Right atrium auricular region (tissue), 2 donors: ENCODE data around the gene RHEB. TPM values are rescaled to one million over a fixed set of nuclear protein-coding genes. Genes with fewer than 3 reads are reported as not detected.

Experiments
- DNase-seq: peaks from one replicate; pipeline ENCODE4 v3.0.0-alpha.2; 2019; ENCODE audit warnings: low spot score
- H3K27ac ChIP-seq, 2 donors: fragments of 200-600 bp; sonication (generic); 1 replicate in 1 of 2; 2 replicates in 1 of 2; pipeline ENCODE4 v1.5.1; 2016 to 2019
- H3K27me3 ChIP-seq, 2 donors: fragments of 200-600 bp; sonication (generic); one replicate each; pipeline versions ENCODE4 v1.5.1 to v1.6.0; 2017 to 2019
- H3K36me3 ChIP-seq: fragments of 200-600 bp; sonication (generic); one replicate; pipeline ENCODE4 v1.5.1; 2016
- H3K4me1 ChIP-seq, 2 donors: fragments of 200-600 bp; sonication (generic); one replicate each; pipeline versions ENCODE4 v1.5.1 to v1.6.0; 2017 to 2019
- H3K4me3 ChIP-seq, 2 donors: fragments of 200-600 bp; sonication (generic); 1 replicate in 1 of 2; 2 replicates in 1 of 2; pipeline ENCODE4 v1.5.1; 2017 to 2019; ENCODE audit warnings: mild to moderate bottlenecking in 1 of 2, moderate library complexity in 1 of 2
- H3K9me3 ChIP-seq, 2 donors: fragments of 200-600 bp; sonication (generic); one replicate each; pipeline ENCODE4 v1.5.1; 2019
- total RNA-seq, 2 donors: library from RNA; depleted of rRNA; stranded (reverse); fragments of >200 nt; gene quantifications; one replicate each; pipeline ENCODE4 v1.1.0, GENCODE V29; 2016
- TF ChIP-seq, protein P1 (sequence below), 2 donors: fragments of 200-600 bp; sonication (generic); IDR thresholded peaks; one replicate each; pipeline ENCODE4 v1.5.1; 2019; ENCODE audit warnings: antibody characterized with exemption in 2 of 2

Gene RHEB
- total RNA-seq, 2 donors from 2014 or later = 77.9 to 128 TPM

GRCh38 chr7:151451156-151451555 is 68.5 kb downstream of the RHEB start:
- Histone ChIP-seq H3K4me1 (peaks cover 0 to 7% of the 10 kb centered on the region in 2 donors), H3K9me3 (no peaks in the 10 kb centered on the region), H3K36me3 (no peaks in the 10 kb centered on the region), H3K4me3 (no peak overlapping the region), H3K27me3 (no peaks in the 10 kb centered on the region), H3K27ac (no peak overlapping the region)
- TF ChIP-seq, protein P1, sequence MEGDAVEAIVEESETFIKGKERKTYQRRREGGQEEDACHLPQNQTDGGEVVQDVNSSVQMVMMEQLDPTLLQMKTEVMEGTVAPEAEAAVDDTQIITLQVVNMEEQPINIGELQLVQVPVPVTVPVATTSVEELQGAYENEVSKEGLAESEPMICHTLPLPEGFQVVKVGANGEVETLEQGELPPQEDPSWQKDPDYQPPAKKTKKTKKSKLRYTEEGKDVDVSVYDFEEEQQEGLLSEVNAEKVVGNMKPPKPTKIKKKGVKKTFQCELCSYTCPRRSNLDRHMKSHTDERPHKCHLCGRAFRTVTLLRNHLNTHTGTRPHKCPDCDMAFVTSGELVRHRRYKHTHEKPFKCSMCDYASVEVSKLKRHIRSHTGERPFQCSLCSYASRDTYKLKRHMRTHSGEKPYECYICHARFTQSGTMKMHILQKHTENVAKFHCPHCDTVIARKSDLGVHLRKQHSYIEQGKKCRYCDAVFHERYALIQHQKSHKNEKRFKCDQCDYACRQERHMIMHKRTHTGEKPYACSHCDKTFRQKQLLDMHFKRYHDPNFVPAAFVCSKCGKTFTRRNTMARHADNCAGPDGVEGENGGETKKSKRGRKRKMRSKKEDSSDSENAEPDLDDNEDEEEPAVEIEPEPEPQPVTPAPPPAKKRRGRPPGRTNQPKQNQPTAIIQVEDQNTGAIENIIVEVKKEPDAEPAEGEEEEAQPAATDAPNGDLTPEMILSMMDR (IDR thresholded peaks at IDR 0.05) = no peak
- DNase-seq = no peak

DNA sequence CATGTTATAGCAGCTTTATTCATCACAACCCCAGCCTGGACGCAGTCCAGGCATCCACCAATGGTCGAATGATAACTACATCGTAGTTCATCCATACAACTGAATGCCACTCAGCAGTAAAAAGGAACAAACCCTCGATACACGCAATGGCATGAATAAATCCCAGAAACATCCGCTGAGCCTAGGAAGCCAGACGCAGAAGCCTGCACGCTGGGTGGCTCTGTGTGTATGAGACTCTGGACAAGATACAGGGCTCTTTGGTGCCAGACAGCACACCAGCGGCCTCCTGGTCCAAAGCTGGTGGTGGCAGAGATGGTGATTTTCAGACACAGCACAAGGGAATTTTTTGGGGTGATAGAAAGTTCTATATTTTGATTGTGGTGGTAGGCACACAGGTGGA is 69.7 kb downstream of the RHEB start:
- Histone ChIP-seq H3K4me3 (no peak overlapping the region), H3K4me1 (peaks cover 0 to 7% of the 10 kb centered on the region in 2 donors), H3K27ac (no peak overlapping the region), H3K36me3 (no peaks in the 10 kb centered on the region), H3K9me3 (no peaks in the 10 kb centered on the region), H3K27me3 (no peaks in the 10 kb centered on the region)
- TF ChIP-seq, protein P1 (IDR thresholded peaks at IDR 0.05) = no peak
- no peak for DNase-seq

DNA sequence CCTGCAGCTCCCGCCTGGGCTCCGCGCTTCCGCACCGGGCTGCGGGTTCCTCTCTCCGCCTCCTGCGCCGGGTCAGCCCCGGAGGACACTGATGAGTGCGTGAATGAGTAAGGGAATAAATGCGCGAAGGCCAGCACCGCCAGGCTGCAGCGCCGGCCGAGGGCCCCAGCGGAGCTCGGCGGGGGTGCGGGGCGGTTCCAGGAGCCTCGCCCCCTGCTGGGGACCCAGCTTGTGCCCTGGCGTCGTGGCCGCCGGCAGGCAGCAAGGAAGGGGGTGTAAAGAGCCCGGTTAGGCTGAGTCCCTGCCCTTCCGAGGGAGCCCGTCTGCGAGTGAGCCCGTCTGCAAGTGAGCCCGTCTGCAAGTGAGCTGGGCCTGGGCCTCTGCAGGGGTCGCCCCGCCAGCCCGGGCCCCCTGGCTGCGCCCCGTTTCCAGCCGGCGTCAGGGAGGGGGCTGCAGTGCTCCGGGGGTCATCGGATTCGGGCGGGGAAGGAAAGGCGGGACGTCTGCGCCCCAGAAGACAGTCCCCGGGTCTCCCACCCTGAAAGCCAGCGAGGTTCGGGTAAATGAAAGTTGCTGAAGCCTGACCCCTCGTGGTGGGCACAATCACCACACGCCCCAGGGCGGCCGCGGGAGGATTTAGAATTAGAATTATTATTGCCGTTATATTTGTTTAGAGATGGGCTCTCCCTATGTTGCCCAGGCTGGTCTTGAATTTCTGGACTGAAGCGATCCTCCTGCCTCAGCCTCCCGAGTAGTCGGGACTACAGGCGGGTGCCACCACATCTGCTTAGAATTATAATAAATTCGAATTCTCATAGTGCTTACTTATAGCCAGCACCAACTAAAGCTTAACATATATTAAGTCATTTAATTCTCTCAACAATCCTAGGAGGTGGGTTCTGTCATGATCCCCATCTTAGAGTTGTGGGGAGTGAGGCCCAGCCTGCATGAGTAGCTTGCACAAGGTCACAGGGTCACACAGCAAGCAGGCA is 71.1 kb downstream of the RHEB start:
- peak; percentile 86 for DNase-seq
- H3K27ac ChIP-seq = peak overlapping the region in 1 of 2 donors; percentile 67

GRCh38 chr7:151447901-151448260 is 71.8 kb downstream of the RHEB start:
- Histone ChIP-seq H3K4me1 (peaks cover 0 to 7% of the 10 kb centered on the region in 2 donors), H3K4me3 (peak overlapping the region; percentile 38 to 63), H3K27me3 (no peaks in the 10 kb centered on the region), H3K9me3 (no peaks in the 10 kb centered on the region), H3K36me3 (no peaks in the 10 kb centered on the region), H3K27ac (peak overlapping the region in 1 of 2 donors; percentile 67)
- TF ChIP-seq, protein P1 (IDR thresholded peaks at IDR 0.05) = no peak
- DNase-seq = no peak

More for the DNA sequence above, 71.1 kb downstream of the RHEB start:
- Histone ChIP-seq H3K4me3 (peak overlapping the region; percentile 38 to 63), H3K27me3 (no peaks in the 10 kb centered on the region), H3K9me3 (no peaks in the 10 kb centered on the region), H3K36me3 (no peaks in the 10 kb centered on the region), H3K4me1 (peaks cover 0 to 7% of the 10 kb centered on the region in 2 donors)
- TF ChIP-seq, protein P1 (IDR thresholded peaks at IDR 0.05) = peak; percentile 83 to 87

- DNase-seq = no peak
- Histone ChIP-seq H3K36me3 (no peaks in the 10 kb centered on the region), H3K27ac (no peak overlapping the region), H3K27me3 (no peaks in the 10 kb centered on the region), H3K4me1 (peaks cover 0 to 7% of the 10 kb centered on the region in 2 donors), H3K9me3 (no peaks in the 10 kb centered on the region), H3K4me3 (no peak overlapping the region)
- TF ChIP-seq, protein P1 (IDR thresholded peaks at IDR 0.05) = no peak
Measured at GRCh38 chr7:151447312-151447711, 72.4 kb downstream of the RHEB start.
